ENCODE data around the gene C7orf25.
A peak's percentile ranks its signal among the peaks of the same experiment; 100 is the strongest.

The C7orf25 gene

DNA sequence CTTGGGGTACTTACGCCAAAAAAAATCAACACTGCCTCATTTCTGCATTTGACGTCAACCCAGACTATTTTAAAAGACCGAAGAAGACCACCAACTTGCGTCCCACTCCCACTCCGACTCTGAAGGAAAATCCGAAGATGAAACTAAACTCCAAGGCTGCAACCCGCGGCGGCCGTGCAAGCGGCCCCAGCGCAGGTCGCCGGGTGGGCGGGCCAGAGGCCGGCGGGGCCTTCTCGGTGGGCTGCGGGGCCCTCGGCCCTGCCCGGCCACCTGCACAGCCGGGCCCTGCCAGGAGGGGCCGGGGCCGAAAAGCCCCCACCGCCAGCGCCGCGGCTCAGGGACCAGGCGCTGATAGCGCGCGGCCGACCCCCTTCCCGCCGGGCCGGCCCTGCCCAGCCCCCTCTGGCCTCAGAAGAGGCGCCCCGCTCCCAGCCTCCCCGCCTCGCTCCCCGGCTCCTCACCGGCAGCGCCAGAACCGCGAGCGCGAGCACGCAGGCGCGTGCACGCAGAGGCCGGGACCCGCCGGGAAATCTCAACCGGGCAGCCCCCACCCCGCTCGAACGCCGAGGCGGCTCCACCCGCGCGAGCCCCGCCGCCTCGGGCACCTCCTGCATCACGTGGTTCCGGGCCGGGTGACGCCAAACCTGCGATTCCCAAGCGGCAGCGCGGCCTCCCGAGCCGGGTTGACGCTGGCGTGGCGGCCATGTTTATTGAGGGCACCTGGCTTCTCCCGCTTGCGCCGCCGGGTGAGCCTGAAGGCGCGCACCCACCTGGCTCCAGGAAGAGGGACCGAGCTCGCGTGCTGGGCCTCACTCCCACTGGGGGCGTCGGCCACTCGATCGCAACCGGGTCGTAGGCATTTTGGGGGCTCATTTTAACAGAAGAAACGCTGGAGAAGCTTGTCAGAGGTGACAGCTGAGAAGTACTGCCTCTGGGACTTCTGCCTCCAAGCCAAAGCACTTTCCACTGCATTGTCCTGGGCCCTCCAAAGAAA lies at the start of gene C7orf25:
C7orf25 (minus strand) TSS at position 617 of the 994 bp plus-strand sequence. CDS start 1,170 bp downstream, outside the sequence.
- DNase-seq, result peak; percentile 95

DNA sequence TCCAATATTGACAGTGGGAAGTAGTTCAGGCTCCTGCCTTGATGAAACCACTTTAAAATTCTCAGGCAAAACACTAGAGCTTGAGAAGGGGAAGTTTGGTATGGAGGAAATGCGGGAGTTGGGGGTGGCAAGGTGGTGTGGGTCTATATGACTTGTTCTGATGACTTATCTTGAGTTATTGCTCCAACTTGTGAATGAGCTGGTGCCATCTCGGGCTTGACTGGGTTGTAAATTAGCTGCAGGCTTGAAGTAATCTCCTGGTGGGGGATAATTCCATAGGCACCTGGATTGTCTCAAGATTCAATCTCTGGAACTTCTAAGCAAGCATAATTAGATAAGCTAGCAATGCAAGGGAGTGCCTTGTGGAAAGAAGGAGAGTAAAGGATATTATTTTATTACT lies 49.3 kb upstream of the C7orf25 start:
- DNase-seq, result no peak

DNA sequence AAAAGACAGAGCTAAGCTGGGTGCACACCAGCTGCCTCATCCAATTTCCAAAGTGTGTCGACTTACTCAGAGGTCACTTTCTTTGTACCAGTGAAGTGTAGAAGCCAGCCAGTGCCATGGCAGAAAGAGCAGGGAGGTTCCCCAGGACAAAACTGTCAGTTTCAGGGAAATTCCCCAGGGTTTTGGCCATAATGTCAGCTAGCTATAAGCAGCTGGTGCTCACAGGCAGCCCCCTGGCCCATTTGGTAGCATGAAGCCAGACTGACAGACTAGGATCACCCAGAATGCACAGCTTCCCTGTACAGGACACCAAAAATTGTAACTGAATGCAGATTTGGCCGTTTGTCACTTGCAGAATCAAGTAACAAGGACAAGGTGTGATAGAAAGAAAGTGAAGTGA lies 48.9 kb upstream of the C7orf25 start:
- DNase-seq, result no peak

DNA sequence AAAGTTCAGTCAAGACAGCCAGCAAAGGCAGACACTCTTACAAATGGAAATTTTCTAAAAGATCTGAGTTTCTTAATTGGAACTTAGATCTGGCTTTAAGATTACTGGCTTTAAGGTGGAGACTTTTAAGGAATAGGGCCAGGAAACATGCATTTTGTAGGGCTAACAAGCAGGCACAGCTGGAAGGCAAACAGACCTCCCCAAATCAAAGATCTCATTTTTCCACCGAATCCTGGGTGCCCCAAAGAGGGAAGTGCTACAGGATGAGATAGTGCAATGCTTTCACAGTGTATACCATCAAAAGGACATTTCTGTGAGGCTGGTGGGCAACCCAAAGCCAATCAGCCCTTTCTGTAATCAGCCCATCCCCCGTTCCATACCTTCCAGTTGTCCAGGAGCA lies 47.7 kb upstream of the C7orf25 start:
- DNase-seq, result no peak

DNA sequence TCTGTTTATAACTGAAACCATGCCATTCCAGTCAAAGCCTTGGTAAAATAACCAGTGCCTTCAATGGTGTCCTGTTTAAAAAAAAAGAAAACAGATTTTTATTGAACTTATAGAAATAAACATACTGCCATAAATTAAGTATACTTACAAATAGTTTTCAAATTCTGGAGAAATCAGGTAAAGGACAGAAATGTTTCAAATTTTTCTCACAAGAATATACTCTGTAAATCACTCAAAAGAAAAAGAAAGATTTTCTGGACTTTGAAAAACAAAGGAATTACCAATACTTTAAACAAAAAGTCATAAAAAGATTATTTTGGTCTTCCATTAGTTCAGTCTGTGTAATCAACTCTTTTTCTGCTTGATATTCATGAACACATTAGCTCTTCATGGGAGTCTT lies 44.2 kb upstream of the C7orf25 start:
- DNase-seq, result no peak

DNA sequence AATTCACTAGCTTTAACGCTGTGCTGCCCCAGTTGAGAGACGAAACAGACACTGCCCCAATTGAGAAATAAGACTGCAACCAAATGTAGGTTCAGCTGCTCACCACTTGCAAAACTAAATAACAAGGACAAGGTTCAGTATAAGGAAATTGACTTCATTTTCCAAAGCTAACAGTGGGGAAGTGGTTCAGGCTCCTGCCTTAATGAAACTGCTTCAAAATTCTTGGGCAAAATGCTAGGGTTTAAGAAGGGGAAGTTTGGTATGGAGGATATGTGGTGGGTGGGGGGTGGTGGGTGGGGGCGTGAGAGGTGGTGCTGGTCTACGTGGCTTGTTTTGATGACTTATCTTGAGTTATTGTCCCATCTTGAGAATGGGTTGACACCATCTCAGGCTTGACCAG lies 42.1 kb upstream of the C7orf25 start:
- no peak for DNase-seq

DNA sequence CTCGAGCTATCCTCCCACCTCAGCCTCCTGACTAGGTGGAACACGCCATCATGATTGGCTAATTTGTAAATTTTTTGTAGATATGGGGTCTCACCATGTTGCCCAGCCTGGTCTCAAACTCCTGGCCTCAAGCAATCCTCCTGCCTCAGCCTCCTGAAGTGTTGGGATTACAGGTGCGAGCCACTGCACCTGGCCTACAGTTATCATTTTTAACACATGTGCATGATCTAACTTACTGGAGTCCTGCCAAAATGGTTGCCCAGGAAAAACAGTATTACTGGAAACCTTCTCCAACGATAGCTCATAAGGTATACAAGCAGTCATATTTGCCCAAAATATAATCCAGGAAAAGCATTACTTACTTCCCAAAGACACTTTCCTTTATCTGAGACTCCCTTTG lies 40.5 kb upstream of the C7orf25 start:
- no peak for DNase-seq

DNA sequence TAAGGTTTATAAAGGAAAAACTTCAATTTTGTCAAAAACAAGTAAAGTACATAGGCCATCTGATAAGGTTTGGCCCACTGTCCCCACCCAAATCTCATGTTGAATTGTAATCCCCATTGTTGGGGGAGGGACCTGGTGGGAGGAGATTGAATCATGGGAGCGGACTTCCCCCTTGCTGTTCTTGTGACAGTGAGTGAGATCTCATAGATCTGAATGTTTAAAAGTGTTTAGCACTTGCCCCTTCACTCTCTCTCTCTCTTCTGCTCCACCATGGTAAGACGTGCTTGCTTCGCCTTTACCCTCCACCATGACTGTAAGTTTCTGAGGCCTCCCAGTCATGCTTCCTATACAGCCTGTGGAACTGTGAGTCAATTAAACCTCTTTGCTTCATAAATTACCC lies 38.5 kb upstream of the C7orf25 start:
- DNase-seq, result no peak

DNA sequence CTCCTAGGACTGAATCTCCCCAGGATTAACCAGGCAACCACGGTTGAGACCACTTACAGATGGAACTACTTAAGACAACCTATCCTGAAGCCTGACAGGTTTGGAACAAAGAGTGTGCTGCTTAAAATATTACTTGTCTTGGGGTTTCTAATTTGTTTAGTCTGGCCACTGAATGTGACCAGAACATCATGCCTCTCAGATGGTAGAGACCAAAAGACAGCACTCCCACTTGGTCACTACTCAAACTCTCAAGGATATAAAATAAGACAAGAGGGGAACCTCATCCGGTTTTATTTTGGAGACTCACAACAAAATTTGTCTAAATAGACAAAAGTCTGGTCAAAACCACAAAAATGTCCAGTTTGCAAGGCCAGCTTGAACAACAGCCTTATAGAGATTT lies 35.7 kb upstream of the C7orf25 start:
- no peak for DNase-seq

DNA sequence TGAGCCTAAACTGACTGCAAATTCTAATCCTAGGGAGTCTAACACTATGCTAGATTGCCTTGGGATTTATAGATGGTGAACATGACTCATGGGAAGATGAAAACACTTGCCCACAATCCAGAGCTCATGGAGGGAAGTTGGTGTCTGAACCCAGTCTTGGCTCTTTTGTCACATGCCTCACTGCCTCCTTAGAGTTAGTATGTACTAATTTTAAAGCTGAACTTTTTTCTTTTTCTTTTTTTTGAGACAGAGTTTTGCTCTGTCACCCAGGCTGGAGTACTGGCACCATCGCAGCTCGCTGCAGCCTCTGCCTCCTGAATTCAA lies 34.7 kb upstream of the C7orf25 start:
- no peak for DNase-seq

DNA sequence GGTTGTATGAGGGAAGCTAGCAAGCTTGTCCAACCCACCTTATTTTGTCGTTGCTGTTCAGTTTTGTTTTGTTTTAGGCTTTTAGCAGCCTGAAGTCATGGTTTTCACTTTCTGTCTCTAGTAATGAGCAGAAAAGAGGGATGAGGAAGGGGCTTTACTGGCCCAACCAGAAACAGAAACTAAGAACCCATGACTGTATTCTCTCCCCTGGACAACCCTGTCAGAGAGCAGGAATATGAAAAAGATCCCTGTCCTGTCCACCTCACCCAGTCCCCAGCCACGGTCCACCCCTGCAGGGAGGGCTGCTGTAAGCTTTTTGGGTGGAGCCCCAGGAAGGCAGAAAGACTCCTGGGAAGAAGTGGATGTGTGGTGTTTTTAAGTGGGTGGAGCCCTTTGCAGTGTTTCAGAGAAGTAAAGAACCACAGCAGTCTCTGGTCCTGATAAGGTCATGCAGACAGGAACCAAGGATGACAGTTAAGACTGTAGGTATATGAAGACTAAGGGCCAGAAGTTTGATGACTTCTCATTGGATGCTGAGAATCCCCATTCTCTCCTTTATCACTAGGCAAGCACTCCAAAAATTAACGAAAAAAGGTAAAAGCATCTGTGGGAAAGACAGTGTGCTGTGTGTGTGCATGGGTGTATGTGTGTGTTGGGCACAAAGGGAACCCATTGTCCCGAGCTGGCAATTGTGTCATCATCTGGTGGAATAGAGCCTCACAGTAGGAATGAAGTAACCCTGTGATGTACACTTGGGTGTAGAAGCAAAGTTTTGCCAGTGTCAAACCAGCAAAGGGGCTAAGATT lies 34.2 kb upstream of the C7orf25 start:
- no peak for DNase-seq

DNA sequence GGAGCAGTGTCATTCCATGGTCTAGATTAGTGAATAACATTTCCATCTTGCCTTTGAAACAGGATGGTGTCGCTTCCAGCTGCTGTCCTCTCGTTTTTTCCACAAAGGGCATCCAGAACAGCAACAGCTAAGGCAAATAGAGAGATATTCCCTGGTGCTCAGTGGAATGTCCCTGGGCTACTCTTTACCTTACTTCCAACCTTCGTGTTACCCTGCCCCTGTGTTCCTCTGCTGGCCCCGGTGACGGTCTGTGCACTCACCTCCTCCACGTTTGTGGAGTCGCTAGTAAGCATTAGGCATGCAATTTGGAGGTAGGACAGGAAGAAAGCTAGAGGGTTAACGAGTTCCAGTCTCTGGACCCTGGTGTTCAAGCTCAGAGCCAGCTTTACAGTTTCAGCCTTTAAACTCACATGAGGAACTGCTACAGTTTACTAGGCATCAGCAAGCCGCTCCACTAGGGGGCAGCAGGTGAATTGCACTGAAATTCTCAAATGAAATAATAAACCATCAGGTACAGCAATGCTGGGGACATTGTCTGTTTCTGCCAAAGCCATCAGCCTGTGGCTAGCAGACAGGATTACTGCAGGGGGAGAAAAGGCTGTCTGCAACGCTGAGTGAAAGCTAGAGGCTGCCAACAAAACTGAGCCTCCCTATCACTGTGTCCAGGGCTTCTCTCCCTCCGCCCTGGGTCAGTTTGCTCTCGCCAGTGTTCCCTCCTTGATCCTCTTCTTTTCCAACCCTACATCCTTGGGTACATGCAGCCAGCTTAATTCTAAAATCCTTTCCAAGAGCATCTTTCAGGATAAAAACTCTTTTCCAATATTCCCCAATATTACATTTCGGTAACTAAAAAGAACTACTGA lies 29.3 kb upstream of the C7orf25 start:
- DNase-seq, result peak; percentile 68

DNA sequence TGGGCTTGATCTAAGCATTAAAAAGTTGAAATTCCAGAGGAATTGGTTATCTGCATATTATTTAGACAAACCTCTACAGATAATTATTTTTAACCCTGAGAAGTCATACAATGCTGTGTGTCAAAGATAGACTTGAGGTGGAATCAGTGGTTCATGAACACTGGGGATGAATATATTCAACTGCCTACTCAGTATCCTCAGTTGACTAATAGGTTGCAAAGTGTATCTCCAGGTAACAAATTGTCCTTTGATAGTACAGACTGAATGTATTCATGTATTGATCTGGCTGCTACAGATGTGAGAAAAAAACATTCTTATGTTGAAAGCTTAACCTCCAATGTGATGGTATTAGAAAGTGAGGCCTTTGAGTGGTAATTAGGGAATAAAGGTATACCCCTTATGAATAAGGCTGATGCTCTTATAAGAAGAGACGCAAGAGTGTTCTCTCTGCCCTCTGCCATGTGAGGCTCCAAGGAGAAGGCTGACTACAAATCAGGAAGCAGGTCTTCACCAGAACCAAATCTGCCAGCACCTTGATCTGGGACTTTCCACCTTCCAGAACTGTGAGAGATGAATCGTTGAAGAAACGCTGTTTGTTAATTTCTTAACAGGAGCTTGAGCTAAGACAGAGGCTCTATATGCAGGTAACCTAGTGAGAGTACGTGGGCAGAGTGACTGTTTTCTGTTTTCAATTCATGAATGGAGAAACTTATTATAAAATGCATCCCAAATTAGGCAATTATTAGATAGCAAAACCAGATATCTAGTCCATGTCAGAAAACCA lies 27.8 kb upstream of the C7orf25 start:
- DNase-seq, result no peak

DNA sequence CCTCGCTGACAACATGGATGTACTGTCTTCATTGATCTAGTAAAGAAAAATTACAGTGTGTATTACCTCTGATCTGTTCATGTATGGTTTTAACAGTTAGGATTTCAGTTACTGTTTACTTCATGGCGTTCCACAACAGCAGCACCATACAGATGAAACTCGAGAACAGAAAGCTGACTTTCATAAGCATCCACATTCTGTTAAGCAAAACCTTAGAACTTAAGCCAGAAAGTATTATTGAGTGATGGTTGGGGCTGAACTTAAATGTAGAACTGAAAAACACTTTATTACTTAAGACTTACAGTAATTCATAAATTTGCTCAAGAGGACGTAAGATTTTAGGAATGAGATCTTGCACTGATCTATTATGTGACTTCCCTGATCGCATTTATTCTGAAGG lies 24.0 kb upstream of the C7orf25 start:
- DNase-seq, result no peak

DNA sequence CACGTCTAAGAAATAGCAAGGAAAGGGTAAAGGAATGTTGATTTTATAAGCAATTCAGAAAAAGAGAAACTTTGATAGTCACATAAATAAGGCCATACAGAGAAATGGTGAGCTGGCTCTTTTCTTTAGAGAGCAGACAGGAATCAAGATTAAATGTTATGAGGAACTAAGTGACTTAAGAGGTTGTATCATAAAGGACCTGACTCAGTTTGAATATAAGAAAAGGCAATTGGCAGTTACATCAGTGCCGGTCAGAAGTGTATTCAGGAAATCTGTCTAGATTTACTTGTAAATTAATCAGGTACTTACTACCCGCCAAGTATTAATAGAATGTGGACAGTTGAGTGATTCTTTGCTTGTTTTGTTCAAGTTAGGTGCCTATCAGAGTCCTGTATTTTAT lies 22.4 kb upstream of the C7orf25 start:
- DNase-seq, result no peak

DNA sequence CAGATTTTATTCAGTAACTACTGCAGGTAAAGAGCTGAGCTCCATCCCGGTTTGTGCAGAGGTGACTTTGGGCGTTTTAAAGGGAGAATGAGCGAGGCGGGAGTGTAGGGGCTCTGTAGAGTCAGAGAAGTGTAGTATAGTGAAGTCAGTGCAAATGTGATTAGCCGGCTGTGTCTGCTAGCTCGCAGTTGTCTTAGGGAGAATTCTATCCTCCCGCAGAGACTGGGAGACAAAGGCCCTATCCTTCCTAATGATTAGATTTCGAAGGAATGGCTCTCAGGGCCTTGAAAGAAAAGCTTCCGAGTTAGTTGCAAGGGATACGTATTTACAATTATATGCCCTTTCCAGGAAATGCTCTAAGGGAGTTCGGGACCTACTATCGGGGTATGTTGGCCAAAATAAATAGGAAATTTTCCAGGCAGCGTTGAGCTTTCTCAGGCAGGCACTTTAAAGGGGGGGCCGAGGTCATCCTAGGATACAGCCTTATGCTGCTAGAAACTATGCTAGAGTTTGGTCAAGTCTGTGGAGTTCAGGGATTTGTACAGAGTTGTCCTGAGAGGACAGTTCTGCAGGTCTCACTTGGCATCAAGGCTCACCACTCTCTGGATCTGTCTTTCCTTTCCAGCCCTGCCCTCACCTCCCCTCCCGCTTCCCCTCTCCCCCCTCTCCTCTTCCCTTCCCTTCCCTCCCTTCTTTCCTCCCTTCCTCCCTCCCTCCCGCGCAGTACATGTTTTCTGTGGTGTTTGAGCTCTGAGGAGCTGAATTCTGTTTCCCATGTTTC lies 21.1 kb upstream of the C7orf25 start:
- DNase-seq, result no peak

DNA sequence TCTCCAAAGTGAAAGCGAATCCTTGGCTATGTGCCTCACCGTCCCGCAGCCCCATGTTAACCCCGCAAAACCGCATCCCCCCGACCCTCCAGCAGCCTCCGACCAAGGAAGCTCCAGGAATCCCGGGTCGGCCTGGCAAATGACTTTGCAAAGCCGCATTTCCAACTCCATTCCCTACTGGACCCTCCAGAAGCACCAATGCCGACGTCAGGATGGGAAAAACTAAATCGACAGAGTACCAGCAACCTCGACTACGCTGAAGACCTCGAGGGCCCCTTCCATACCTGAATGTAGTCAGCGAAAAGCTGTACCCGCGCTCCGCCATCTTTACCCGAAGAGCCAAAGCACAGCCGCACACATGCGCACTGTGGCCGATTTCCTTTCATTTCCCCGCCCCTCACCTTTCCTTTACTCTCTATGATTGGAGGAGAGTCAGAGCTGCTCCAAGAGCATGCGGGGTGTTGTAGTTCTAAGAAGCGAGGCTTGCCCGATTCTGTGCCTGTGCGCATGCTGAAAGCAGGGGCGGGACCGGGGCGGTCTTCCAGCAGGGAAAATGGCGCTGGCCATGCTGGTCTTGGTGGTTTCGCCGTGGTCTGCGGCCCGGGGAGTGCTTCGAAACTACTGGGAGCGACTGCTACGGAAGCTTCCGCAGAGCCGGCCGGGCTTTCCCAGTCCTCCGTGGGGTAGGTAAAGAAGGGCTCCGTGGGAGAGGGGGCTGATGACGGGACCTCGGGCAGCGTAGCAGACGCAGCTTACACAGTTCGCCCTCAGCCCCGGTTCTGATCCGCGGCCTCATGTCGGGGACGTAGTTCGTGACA lies 20.2 kb upstream of the C7orf25 start, which contains the start of the genes MRPL32 and PSMA2:
MRPL32 (plus strand) TSS at position 543 of the 818 bp plus-strand sequence; CDS start at position 554, 11 bp downstream.
PSMA2 (minus strand) TSS at position 341 of the 818 bp plus-strand sequence; CDS start at position 325, 16 bp downstream.
- peak; percentile 97 for DNase-seq

DNA sequence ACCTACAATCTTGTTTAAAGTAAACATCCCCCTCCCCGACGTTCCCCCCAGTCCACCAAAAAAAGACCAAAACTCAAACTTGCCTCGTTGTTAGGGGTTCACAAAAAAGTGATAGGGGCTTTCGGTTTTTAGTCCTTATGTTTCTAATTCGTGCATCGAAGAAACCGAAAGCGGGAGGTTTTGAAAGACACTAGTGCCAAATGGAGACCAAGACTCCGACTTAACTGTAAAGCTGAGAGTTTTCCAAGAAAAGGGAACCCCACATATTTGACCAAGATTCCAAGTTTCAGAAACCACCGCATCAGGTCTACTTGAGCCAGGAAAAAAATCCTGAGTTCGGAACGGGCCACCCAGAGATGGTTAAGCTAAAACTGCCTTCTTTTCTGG lies 19.6 kb upstream of the C7orf25 start:
- peak; percentile 37 for DNase-seq

DNA sequence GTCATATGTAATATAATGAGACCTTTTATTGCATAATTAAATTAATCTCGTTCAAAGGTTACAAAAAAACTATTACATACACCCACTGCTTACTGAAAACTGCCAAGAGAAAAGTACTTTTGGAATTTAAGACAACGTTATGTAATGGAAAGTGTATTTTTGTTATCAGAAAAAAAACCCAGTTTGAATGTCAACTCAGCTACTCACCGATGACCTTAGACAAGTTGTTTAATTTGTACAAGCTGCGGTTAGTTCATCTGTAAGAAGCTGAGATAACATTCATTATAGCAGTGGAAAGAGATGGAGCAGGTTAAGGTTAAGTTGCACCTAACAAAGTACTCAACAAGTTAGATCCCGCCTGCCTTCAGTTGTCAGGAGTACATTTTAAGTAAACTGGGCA lies 19.0 kb upstream of the C7orf25 start:
- DNase-seq, result no peak

DNA sequence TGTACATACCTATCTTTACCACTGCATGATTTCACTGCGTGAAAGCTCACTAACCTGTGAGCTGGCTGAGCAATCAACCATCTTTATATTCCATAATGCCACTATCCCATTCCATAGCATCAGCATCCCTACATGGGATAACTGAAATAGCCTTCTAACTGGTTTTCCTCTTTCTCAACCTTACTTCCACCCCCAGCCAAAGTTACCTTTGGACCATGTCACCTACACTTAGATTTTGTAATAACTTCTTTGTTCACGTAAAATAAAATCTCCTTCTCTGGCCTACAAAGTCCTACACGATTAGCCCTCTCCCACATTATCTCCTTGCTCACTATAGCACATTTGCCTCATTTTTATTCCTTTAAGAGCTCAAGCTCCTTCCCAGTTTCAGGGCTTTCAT lies 17.6 kb upstream of the C7orf25 start:
- DNase-seq, result no peak

Measured in CD4-positive, alpha-beta T cell treated with Interleukin-12 subunit alpha and Interleukin-12 subunit beta, for 1 hour (primary cell).